ACC112 (cell line): ENCODE results near the gene MBNL3.
"Not testable (repeated sequence)": the region's sequence is repeated elsewhere in the genome, so short reads cannot be mapped to it uniquely, and the experiment has no call there.

Source experiments
- H2AFZ ChIP-seq: fragments of 200-600 bp; sonication (generic); one replicate; pipeline ENCODE4 v1.6.0; 2017; ENCODE audit warnings: antibody characterized with exemption, low read length; ENCODE audit not compliant: unreplicated experiment
- H3K27ac ChIP-seq: fragments of 200-600 bp; sonication (generic); 2 replicates; pipeline ENCODE4 v1.5.1; 2014; ENCODE audit warnings: low read depth, mild to moderate bottlenecking, antibody characterized with exemption, low read length, moderate library complexity
- H3K27me3 ChIP-seq: fragments of 200-600 bp; sonication (generic); 2 replicates; pipeline ENCODE4 v1.6.1; 2014; ENCODE audit warnings: mild to moderate bottlenecking, antibody characterized with exemption, low read length, moderate library complexity, mixed read lengths; ENCODE audit not compliant: insufficient read depth
- H3K36me3 ChIP-seq: fragments of 200-600 bp; sonication (generic); 2 replicates; pipeline ENCODE4 v1.6.1; 2016; ENCODE audit warnings: mild to moderate bottlenecking, antibody characterized with exemption, low read length, moderate library complexity, mixed read lengths; ENCODE audit not compliant: insufficient read depth
- H3K4me1 ChIP-seq: fragments of 200-600 bp; sonication (generic); one replicate; pipeline ENCODE4 v1.6.1; 2016; ENCODE audit warnings: low read length, mixed read lengths; ENCODE audit not compliant: insufficient read depth, unreplicated experiment, control insufficient read depth
- H3K4me3 ChIP-seq: fragments of 200-600 bp; sonication (generic); 2 replicates; pipeline ENCODE4 v1.5.1; 2014; ENCODE audit warnings: mild to moderate bottlenecking, low read depth, low read length
- H3K79me2 ChIP-seq: fragments of 200-600 bp; sonication (generic); one replicate; pipeline ENCODE4 v1.6.0; 2016; ENCODE audit warnings: low read length; ENCODE audit not compliant: control insufficient read depth, unreplicated experiment, insufficient read depth

The MBNL3 gene

DNA sequence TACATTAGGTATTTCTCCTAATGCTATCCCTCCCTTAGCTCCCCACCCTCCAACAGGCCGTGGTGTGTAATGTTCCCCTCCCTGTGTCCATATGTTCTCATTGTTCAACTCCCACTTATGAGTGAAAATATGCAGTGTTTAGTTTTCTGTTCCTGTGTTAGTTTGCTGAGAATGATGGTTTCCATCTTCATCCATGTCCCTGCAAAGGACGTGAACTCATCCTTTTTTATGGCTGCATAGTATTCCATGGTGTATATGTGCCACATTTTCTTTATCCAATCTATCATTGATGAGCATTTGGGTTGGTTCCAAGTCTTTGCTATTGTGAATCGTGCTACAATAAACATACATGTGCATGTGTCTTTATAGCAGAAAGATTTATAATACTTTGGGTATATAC lies 42.9 kb downstream of the MBNL3 start:
- not testable (repeated sequence) for H3K79me2 ChIP-seq, H3K36me3 ChIP-seq, H3K27ac ChIP-seq, H3K27me3 ChIP-seq, H2AFZ ChIP-seq, H3K4me1 ChIP-seq, H3K4me3 ChIP-seq

DNA sequence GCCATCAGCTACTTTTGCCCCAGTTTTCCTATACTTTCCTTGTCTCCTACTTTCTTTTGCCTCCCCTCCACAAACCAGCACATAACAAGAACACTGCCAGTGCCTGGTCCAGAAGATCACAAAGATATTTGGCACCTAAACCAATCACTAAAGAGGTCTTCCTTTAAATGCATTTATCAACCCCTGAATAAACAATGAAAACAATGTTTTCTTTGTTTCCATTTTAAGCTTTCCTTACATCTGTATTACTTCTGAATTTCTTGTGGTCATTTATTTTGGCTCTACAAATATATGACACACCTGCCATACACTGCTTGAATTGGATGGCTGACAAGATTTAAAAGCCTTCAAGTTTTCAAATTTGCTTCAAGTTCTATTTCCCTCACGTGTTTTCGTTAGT lies 43.9 kb downstream of the MBNL3 start:
- Histone ChIP-seq H3K4me3 (no peak overlapping the region), H3K4me1 (no peaks in the 10 kb centered on the region), H3K27me3 (no peaks in the 10 kb centered on the region), H2AFZ (no peak overlapping the region), H3K79me2 (no peaks in the 10 kb centered on the region), H3K36me3 (no peaks in the 10 kb centered on the region), H3K27ac (no peak overlapping the region)

DNA sequence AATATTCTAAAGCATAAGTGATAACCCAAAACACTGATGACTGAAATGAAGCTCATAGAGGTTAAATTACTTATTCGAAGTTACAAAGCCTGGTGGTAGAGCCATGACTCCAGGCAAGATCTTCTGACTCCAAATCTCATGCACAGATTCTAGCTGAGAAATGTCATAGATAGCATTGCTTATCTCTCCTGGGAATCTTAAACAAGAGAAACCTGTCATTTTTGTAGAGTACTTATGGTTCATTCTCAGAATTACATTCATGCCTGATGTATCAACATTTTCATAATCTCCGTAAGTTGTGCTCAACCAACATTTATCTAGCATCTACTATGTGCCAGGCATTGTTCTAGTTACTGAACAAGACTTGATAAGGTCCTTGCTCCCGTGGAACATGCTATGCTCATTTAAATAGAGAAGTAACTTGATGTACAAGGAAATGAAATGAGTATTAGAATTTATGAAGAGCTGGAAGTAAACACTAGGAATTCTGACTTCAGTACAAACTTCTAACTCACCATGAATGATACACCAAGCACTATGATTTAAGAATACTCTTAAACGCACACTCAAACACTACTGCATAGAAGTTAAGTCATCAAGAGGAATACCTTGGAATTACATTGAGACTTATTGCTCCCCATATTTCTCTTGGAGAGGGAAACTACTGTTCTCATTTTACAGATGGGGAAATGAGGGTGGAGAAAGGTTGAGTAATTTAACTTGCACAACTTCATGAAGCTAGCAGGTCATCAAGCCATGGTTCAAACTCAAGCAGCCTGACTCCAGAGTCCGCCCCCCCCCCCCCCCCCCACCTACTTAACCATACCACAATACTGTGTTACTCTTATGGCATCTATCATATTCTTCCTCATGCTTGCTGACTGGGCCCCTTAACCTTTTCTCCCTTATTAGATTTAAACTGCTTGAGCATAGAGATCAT lies 45.4 kb downstream of the MBNL3 start:
- no peaks in the 10 kb centered on the region for H3K79me2 ChIP-seq
- no peaks in the 10 kb centered on the region for H3K27me3 ChIP-seq
- no peaks in the 10 kb centered on the region for H3K4me1 ChIP-seq
- no peak overlapping the region for H3K27ac ChIP-seq
- H2AFZ ChIP-seq = no peak overlapping the region
- H3K4me3 ChIP-seq = no peak overlapping the region
- no peaks in the 10 kb centered on the region for H3K36me3 ChIP-seq

DNA sequence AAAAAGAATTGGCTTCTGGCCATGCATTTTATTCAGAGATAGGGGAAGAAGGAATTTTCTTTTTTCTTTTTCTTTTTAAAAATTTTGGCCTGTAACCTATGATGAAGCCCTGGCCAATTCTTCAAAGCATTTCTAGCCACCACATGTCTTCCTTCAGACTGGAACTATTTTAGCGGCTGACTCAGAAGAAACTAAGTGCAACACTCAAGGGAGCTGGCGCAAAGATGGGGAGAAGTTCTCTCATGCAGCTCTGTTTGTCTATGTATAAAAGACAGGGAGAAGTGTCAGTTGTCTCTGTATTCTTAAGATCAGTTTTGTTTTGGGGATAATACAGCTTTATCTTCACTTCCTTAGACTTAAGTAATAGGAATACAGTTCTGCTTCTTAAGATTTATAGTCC lies 46.1 kb downstream of the MBNL3 start:
- H3K79me2 ChIP-seq = no peaks in the 10 kb centered on the region
- H3K36me3 ChIP-seq = no peaks in the 10 kb centered on the region
- H3K27me3 ChIP-seq = no peaks in the 10 kb centered on the region
- no peak overlapping the region for H2AFZ ChIP-seq
- H3K4me3 ChIP-seq = no peak overlapping the region
- H3K27ac ChIP-seq = no peak overlapping the region
- no peaks in the 10 kb centered on the region for H3K4me1 ChIP-seq

DNA sequence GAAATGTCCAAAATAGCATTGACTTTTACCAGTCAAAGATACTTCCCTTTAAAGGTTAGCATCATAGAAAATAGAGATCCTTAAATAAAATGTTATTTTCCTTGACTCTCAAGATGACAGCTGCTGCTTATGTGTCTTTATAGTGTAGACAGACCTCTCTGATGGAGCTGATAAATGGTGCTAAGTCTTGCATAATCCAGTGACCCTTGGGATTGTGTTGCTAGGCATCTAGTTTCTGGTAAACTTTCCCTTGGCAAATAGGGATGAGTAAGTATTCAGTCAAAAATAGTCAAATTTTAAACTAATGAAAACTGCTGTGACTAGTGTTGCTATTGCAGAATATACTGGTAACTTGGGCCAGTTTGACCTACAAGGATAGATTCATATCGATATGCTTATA lies 53.6 kb downstream of the MBNL3 start:
- Histone ChIP-seq H2AFZ (no peak overlapping the region), H3K36me3 (no peaks in the 10 kb centered on the region), H3K4me1 (peaks cover 3% of the 10 kb centered on the region), H3K79me2 (no peaks in the 10 kb centered on the region), H3K4me3 (no peak overlapping the region), H3K27me3 (no peaks in the 10 kb centered on the region), H3K27ac (no peak overlapping the region)

DNA sequence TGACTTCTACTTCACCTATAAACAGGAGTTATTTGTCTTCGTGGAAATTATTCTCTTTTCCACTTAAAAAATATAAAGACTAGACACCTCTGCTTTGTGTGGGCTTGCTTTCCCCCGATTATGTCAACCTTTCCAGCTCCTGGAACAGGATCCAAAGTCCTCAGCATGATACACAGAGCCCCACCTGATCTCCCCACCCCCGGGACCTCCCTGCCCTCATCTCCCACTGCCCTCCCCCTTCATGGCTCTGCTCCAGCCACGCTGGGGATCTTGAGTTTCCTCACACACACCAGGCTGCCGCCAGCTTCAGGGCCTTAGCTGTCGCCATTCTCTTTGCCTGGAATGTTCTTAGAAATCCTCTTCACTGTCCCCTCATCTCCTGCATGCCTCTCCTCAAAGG lies 55.3 kb downstream of the MBNL3 start:
- no peaks in the 10 kb centered on the region; the same call in 1 of the 2 replicates for H3K27me3 ChIP-seq
- H3K4me3 ChIP-seq = no peak overlapping the region
- H3K36me3 ChIP-seq = no peaks in the 10 kb centered on the region
- no peaks in the 10 kb centered on the region for H3K79me2 ChIP-seq
- H2AFZ ChIP-seq = no peak overlapping the region
- peaks cover 3% of the 10 kb centered on the region for H3K4me1 ChIP-seq
- H3K27ac ChIP-seq = no peak overlapping the region

DNA sequence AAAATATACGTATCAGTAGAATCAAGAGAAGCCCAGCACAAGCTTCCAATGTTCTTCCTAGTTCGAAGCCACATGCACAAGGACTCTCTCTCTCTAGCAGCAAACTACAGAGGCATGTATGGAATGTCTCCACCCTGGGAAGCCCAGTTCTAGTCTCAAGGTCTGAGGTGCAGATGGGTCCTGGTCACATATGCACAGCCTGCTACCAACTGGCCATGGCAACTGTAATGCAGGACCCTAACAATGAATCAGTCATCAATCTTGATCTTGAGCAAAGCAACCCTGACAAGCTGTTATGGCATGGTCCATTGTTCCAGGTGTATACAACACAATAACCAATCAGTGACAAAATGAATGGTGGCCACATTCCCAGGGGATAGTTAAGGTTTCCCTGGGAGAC lies 55.8 kb downstream of the MBNL3 start:
- no peak overlapping the region for H3K4me3 ChIP-seq
- H3K27me3 ChIP-seq = no peaks in the 10 kb centered on the region; the same call in 1 of the 2 replicates
- H3K79me2 ChIP-seq = no peaks in the 10 kb centered on the region
- no peaks in the 10 kb centered on the region for H3K36me3 ChIP-seq
- no peak overlapping the region for H3K27ac ChIP-seq
- H3K4me1 ChIP-seq = peaks cover 3% of the 10 kb centered on the region
- no peak overlapping the region for H2AFZ ChIP-seq

DNA sequence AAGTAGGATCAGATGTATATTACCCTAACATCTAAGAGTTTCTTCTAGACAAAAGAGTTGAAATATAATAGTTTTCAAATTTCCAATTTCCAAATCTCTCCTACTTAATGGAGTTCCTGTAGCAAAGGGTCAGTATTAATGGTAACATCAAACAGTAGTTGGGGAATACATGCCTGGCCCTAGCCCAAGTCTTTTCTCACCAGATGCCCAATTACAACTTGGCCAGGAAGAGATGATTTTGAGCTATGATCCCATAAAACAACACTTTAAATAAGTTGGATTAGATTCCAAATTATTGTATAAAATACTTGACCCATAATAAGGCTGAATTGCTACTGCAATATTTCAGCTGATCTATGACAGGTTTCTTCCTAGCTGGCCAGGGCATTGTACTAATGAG lies 59.9 kb downstream of the MBNL3 start:
- Histone ChIP-seq H3K79me2 (no peaks in the 10 kb centered on the region), H3K36me3 (no peaks in the 10 kb centered on the region), H3K4me1 (peaks cover 11% of the 10 kb centered on the region), H3K27me3 (no peaks in the 10 kb centered on the region; the same call in 1 of the 2 replicates), H3K4me3 (no peak overlapping the region), H3K27ac (no peak overlapping the region), H2AFZ (no peak overlapping the region)

DNA sequence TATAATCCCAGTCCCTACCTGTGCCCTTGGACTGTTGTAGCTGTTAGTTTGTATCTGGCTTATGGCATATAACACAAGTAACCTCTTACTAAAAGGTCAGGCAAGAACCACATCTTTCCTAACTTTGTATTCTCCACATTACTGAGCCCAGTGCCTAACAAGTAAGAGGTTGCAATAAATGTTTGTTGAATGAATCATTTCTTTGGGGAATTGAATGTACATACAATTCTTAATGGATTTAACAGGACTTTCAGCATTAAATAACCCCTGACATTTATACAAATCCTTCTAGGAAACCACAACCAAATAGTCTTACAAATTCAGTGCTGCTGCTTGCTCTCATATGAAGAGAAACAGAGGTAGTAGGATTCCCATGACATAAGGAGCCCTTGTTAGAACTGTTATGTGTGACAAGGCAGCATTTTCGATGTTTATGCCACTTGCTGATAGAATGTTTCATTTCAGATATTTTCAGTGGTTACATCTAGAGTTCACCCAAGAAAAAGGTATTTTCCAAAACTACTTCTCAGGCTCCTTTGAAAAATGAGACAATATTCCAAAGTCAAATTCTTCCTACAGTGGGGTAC lies 62.0 kb downstream of the MBNL3 start:
- Histone ChIP-seq H3K36me3 (no peaks in the 10 kb centered on the region), H3K4me3 (no peak overlapping the region), H3K27ac (no peak overlapping the region), H2AFZ (no peak overlapping the region), H3K4me1 (peaks cover 11% of the 10 kb centered on the region), H3K27me3 (no peaks in the 10 kb centered on the region; the same call in 1 of the 2 replicates), H3K79me2 (no peaks in the 10 kb centered on the region)

DNA sequence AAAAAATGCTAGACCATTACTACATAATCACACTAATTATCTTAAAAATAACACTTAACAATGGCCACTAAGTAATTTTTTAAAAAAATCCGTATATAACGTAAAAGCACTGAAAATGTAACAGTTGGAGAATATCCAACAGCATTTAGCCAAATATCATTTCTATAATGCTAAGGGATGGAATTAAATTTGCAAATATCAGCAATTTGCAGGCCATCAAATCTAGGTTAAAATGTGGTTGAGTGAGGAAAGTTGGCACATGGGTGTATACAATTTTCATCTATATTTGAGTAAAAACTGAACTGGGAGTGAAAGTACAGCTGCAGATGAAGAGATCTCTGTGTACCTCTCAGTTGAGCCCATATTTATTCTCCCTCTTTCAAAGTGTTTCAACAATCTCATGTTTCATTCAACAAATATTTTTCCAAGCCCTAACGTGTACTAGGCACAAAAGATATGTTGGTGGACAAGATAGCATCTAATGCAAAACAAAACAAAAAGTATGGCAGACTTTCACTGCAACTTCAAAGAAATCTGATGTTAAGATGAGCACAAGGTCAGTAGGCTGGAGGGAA lies 63.0 kb downstream of the MBNL3 start:
- Histone ChIP-seq H3K36me3 (no peaks in the 10 kb centered on the region), H3K27me3 (no peaks in the 10 kb centered on the region; the same call in 1 of the 2 replicates), H2AFZ (no peak overlapping the region), H3K4me1 (peaks cover 11% of the 10 kb centered on the region), H3K27ac (no peak overlapping the region), H3K4me3 (no peak overlapping the region), H3K79me2 (no peaks in the 10 kb centered on the region)
